ENCODE data around the gene PTMA. TPM values are rescaled to one million over a fixed set of nuclear protein-coding genes. Genes with fewer than 3 reads are reported as not detected.

The PTMA gene
- total RNA-seq, 6 experiments from 2014 or later, result 467 to 853 (median 787) TPM

DNA sequence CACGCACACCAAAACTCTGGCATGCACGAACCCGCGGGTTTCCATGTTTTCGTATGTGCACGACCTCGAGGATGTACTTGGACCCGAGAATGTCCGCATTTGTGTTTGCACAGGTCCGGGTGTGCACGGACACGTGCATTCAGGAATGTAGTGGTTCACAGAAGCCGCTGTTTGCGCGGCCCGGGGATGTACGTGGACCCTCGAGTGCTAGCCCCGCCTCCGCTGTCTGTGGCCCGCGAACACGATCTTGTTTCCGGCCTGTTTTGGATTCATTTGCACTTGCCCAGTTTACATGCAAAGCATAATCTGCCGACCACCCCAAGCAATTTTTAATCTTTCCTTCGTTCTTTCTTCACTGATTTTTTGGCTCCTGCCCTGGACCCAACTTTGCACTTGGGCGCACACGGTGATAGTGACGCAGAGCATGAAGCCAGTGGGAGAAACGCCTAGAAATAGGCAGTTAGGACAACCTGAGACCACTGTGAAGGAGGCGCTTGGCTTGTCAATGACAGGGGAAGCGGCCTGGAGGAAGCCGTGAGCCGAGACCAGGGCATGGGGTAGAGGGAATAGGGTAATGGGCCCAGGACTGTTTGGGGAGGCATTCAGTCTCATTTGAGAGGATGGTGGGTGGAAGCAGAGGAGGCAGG is 45.4 kb upstream of the PTMA start:
- Mint-ChIP-seq H3K27me3 (ENCODE audit: insufficient read depth) (no peaks in the 10 kb centered on the region; the same call in 1 of the 2 replicates), H3K36me3 (ENCODE audit: low read depth) (peaks cover 6% of the 10 kb centered on the region; the same call in 1 of the 2 replicates), H3K27ac (peak overlapping the region; percentile 38), H3K9me3 (no peaks in the 10 kb centered on the region), H3K4me1 (ENCODE audit: low read depth) (peaks cover 20% of the 10 kb centered on the region), H3K4me3 (peak overlapping the region; percentile 43; the same call in 1 of the 2 replicates)
- TF ChIP-seq CTCF (IDR thresholded peaks at IDR 0.05), result no peak
- no peak for DNase-seq

GRCh38 chr2:231663458-231664212 is 44.7 kb upstream of the PTMA start:
- Mint-ChIP-seq H3K4me1 (ENCODE audit: low read depth) (peaks cover 20% of the 10 kb centered on the region), H3K27ac (no peak overlapping the region), H3K9me3 (no peaks in the 10 kb centered on the region), H3K27me3 (ENCODE audit: insufficient read depth) (no peaks in the 10 kb centered on the region; the same call in 1 of the 2 replicates), H3K4me3 (no peak overlapping the region; the same call in 1 of the 2 replicates), H3K36me3 (ENCODE audit: low read depth) (peaks cover 6% of the 10 kb centered on the region; the same call in 1 of the 2 replicates)
- DNase-seq, result no peak
- TF ChIP-seq CTCF (IDR thresholded peaks at IDR 0.05), result no peak

DNA sequence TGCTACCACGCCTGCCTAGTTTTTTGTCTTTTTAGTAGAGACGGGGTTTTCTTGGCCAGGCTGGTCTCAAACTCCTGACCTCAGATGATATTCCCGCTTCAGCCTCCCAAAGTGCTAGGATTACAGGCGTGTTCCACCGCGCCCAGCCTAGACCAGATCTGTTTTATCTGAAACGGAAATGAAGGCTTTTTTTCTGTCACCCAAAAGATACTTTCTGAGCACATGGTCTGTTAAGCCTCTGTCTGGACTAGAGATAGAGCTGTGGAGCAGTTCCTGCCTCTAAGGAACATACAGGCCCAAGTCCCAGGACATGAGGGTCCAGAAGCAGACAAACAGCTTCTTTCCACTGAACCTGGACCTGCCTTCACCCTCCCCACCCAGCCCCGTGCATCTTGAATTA is 43.6 kb upstream of the PTMA start:
- Mint-ChIP-seq H3K27ac (peak overlapping the region; percentile 99; the same call in 1 of the 2 replicates), H3K36me3 (ENCODE audit: low read depth) (peaks cover 6% of the 10 kb centered on the region; the same call in 1 of the 2 replicates)
- DNase-seq, result no peak

DNA sequence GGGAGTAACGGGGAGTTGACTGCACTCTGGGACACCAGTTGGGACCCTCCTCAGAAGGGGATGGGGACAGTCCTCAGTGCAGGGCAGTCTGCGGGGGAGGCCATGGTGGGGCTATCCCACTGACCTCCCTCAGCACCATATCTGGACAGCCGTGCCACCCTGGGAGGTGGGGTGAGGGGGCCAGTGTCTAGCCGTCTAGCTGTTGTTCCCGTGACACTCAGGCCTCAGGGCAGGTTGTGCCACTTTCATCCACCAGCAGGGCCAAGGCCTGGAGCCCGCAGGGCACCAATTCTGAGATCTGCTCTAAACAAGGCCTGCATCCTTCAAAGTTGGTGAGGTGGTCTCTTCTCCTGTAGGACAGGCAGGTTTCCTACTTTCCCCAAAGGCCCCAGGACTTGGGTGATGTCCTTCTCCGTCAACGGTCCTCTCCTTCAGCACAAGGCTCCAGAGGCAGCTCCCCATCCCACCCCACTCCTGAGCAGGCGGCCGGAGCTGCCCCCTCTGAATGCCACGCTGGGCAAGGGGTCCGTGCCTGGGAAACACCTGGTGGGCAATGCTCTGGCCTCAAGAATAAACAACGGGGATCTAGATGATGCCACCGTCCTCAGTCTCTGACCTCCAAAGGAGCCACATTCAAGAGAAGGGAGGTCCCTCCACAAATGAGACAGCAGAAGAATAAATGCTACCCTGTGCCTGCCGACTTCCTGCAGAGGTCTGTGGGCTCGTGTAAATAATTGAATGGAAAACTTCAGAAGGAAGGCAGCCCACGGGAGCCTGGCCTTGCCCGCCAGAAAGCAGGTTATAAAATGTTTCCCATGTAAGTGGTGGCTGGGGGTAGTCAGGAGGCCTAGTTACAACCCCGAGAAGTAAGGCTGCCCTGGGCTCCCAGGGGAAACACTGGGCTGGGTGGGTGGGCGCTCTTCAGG is 42.8 kb upstream of the PTMA start:
- H3K4me3 Mint-ChIP-seq, result peak overlapping the region; percentile 90
- peaks cover 20% of the 10 kb centered on the region for H3K4me1 Mint-ChIP-seq (ENCODE audit: low read depth)
- H3K27me3 Mint-ChIP-seq (ENCODE audit: insufficient read depth), result no peaks in the 10 kb centered on the region; the same call in 1 of the 2 replicates
- no peaks in the 10 kb centered on the region for H3K9me3 Mint-ChIP-seq
- no peak for TF ChIP-seq CTCF (IDR thresholded peaks at IDR 0.05)
- H3K27ac Mint-ChIP-seq, result peak overlapping the region; percentile 99
- peaks cover 6% of the 10 kb centered on the region; the same call in 1 of the 2 replicates for H3K36me3 Mint-ChIP-seq (ENCODE audit: low read depth)
- DNase-seq, result no peak

More for the DNA sequence above, 43.6 kb upstream of the PTMA start:
- TF ChIP-seq CTCF (IDR thresholded peaks at IDR 0.05), result no peak
- peaks cover 20% of the 10 kb centered on the region for H3K4me1 Mint-ChIP-seq (ENCODE audit: low read depth)
- H3K4me3 Mint-ChIP-seq, result no peak overlapping the region
- no peaks in the 10 kb centered on the region; the same call in 1 of the 2 replicates for H3K27me3 Mint-ChIP-seq (ENCODE audit: insufficient read depth)
- H3K9me3 Mint-ChIP-seq, result no peaks in the 10 kb centered on the region

All from HFFc6 (cell line).